Nephron (organoid): ENCODE measurements around the gene MIA2.
A peak's percentile ranks its signal among the peaks of the same experiment; 100 is the strongest.
"Not testable (repeated sequence)": the region's sequence is repeated elsewhere in the genome, so short reads cannot be mapped to it uniquely, and the experiment has no call there.

Source experiments
- H3K27ac Mint-ChIP-seq, 3 experiments: 2 replicates each; pipeline ENCODE4 v1.8.0; 2020; ENCODE audit warnings: mixed read lengths in 3 of 3, mild to moderate bottlenecking in 2 of 3, moderate library complexity in 1 of 3
- H3K27me3 Mint-ChIP-seq: 2 replicates; pipeline ENCODE4 v1.8.0; 2021; ENCODE audit warnings: low read depth, mild to moderate bottlenecking, moderate library complexity, mixed read lengths
- H3K36me3 Mint-ChIP-seq: 2 replicates; pipeline ENCODE4 v1.8.0; 2020; ENCODE audit warnings: low read depth, mixed read lengths
- H3K4me1 Mint-ChIP-seq: 2 replicates; pipeline ENCODE4 v1.8.0; 2020; ENCODE audit warnings: mixed read lengths
- H3K4me3 Mint-ChIP-seq, 3 experiments: 2 replicates each; pipeline ENCODE4 v1.8.0; 2020; ENCODE audit warnings: mild to moderate bottlenecking in 3 of 3, mixed read lengths in 3 of 3, moderate library complexity in 2 of 3
- H3K9me3 Mint-ChIP-seq: 2 replicates; pipeline ENCODE4 v1.8.0; 2020; ENCODE audit warnings: mixed read lengths
- CTCF ChIP-seq, 3 experiments: fragments of 200-600 bp; sonication (generic); IDR thresholded peaks; one replicate each; pipeline ENCODE4 v1.5.0; 2021; ENCODE audit warnings: antibody characterized with exemption in 3 of 3; ENCODE audit not compliant: unreplicated experiment in 3 of 3

MIA2 gene

GRCh38 chr14:39229601-39230110 lies 4.1 kb upstream of the MIA2 start:
- no peaks in the 10 kb centered on the region for H3K27me3 Mint-ChIP-seq
- H3K36me3 Mint-ChIP-seq: no peaks in the 10 kb centered on the region
- no peak for TF ChIP-seq CTCF (IDR thresholded peaks at IDR 0.05; ENCODE audit: unreplicated experiment in 3 of 3)
- no peaks in the 10 kb centered on the region for H3K9me3 Mint-ChIP-seq
- peaks cover 11% of the 10 kb centered on the region for H3K4me1 Mint-ChIP-seq
- no peak overlapping the region for H3K4me3 Mint-ChIP-seq
- H3K27ac Mint-ChIP-seq: no peak overlapping the region

GRCh38 chr14:39230416-39231035 lies 3.2 kb upstream of the MIA2 start:
- Mint-ChIP-seq H3K27me3 (no peaks in the 10 kb centered on the region), H3K36me3 (no peaks in the 10 kb centered on the region), H3K9me3 (no peaks in the 10 kb centered on the region), H3K4me3 (no peak overlapping the region), H3K27ac (no peak overlapping the region), H3K4me1 (peaks cover 11% of the 10 kb centered on the region)
- no peak for TF ChIP-seq CTCF (IDR thresholded peaks at IDR 0.05; ENCODE audit: unreplicated experiment in 3 of 3)

- not testable (repeated sequence) for H3K27me3 Mint-ChIP-seq, H3K36me3 Mint-ChIP-seq, H3K4me3 Mint-ChIP-seq, H3K9me3 Mint-ChIP-seq
- peak overlapping the region in 2 of 3 experiments; percentile 31 to 51 for H3K27ac Mint-ChIP-seq
- peaks cover 11% of the 10 kb centered on the region for H3K4me1 Mint-ChIP-seq
Measured at GRCh38 chr14:39231751-39232553, 1.8 kb upstream of the MIA2 start.

GRCh38 chr14:39232554-39233415 lies 930 bp upstream of the MIA2 start:
- H3K4me3 Mint-ChIP-seq: peak overlapping the region in 1 of 3 experiments; percentile 35
- no peaks in the 10 kb centered on the region for H3K27me3 Mint-ChIP-seq
- peaks cover 3% of the 10 kb centered on the region for H3K36me3 Mint-ChIP-seq
- peak overlapping the region; percentile 13 to 62 (median 36) for H3K27ac Mint-ChIP-seq
- peaks cover 11% of the 10 kb centered on the region for H3K4me1 Mint-ChIP-seq
- TF ChIP-seq CTCF (IDR thresholded peaks at IDR 0.05; ENCODE audit: unreplicated experiment in 3 of 3): no peak
- H3K9me3 Mint-ChIP-seq: no peaks in the 10 kb centered on the region

- H3K9me3 Mint-ChIP-seq, H3K27me3 Mint-ChIP-seq, H3K36me3 Mint-ChIP-seq, H3K27ac Mint-ChIP-seq: not testable (repeated sequence)
- peak overlapping the region in 2 of 3 experiments; percentile 48 to 54 for H3K4me3 Mint-ChIP-seq
- peaks cover 11% of the 10 kb centered on the region for H3K4me1 Mint-ChIP-seq
Measured at GRCh38 chr14:39234986-39235385, 1.3 kb downstream of the MIA2 start.

GRCh38 chr14:39235466-39235865 lies 1.8 kb downstream of the MIA2 start:
- H3K27me3 Mint-ChIP-seq, H3K36me3 Mint-ChIP-seq, H3K4me3 Mint-ChIP-seq, H3K27ac Mint-ChIP-seq, H3K9me3 Mint-ChIP-seq: not testable (repeated sequence)
- peaks cover 11% of the 10 kb centered on the region for H3K4me1 Mint-ChIP-seq

GRCh38 chr14:39240769-39241168 lies 7.1 kb downstream of the MIA2 start:
- Mint-ChIP-seq H3K36me3 (peaks cover 3% of the 10 kb centered on the region), H3K27me3 (no peaks in the 10 kb centered on the region), H3K4me1 (no peaks in the 10 kb centered on the region), H3K4me3 (no peak overlapping the region), H3K27ac (no peak overlapping the region), H3K9me3 (no peaks in the 10 kb centered on the region)
- TF ChIP-seq CTCF (IDR thresholded peaks at IDR 0.05; ENCODE audit: unreplicated experiment in 3 of 3): no peak
